ENCODE data around the gene PPP6R3. TPM values are rescaled to one million over a fixed set of nuclear protein-coding genes. Genes with fewer than 3 reads are reported as not detected.

Gene PPP6R3
- polyA plus RNA-seq, 1 donor (not counting 4 experiments of a cell fraction or from before 2014, with no cell fraction given), result 50.2 TPM

DNA sequence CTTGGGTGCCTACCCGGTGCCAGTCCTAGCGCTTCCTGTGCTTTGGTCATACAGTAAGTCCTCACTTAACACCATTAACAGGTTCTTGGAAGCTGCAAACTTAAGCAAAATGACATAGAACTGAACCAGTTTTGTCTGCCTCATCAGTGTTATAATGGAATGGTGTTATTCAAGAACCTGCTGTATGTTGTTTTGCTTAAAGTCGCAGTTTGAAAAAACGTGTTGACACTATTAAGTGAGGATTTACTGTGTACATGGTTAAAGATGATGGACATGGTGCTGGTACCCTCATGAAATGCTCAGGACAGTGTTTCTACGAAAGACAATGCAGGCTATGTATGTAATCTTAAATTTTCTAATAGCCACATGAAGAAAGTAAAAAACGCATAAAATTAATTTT lies 41.3 kb downstream of the PPP6R3 start:
- FAIRE-seq (no peak), DNase-seq (ENCODE audit: low read depth, low spot score) (no peak)
- Histone ChIP-seq H3K9me3 (ENCODE audit: control insufficient read depth, low read depth, low read length) (no peaks in the 10 kb centered on the region), H3K4me3 (ENCODE audit: control insufficient read depth in 2 of 3, extremely low read depth in 1 of 3, insufficient read depth in 2 of 3, low read depth in 1 of 3, low read length in 3 of 3) (no peak overlapping the region), H3K9me1 (ENCODE audit: control insufficient read depth, extremely low read depth, insufficient read depth, low read length) (peaks cover 6% of the 10 kb centered on the region), H2AFZ (ENCODE audit: control insufficient read depth, low read length) (no peak overlapping the region), H3K79me2 (ENCODE audit: control insufficient read depth, insufficient read depth, low read length) (peaks cover 97% of the 10 kb centered on the region), H4K20me1 (ENCODE audit: control insufficient read depth, extremely low read depth, insufficient read depth, low read length) (peaks cover 39% of the 10 kb centered on the region), H3K27me3 (ENCODE audit: control insufficient read depth, extremely low read depth, insufficient read depth, low read length) (no peaks in the 10 kb centered on the region), H3K36me3 (ENCODE audit: control insufficient read depth in 2 of 2, extremely low read depth in 1 of 2, insufficient read depth in 2 of 2, low read length in 2 of 2) (peaks cover 0 to 3% of the 10 kb centered on the region in 2 experiments), H3K4me2 (ENCODE audit: control insufficient read depth, extremely low read depth, insufficient read depth, low read depth, low read length) (no peak overlapping the region), H3K9ac (ENCODE audit: control insufficient read depth, extremely low read depth, insufficient read depth, low read length) (no peak overlapping the region), H3K27ac (ENCODE audit: control insufficient read depth, insufficient read depth, low read length) (no peak overlapping the region), H3K4me1 (ENCODE audit: control insufficient read depth, extremely low read depth, insufficient read depth, low read length) (peaks cover 2% of the 10 kb centered on the region)
- no peak for TF ChIP-seq EZH2 (IDR thresholded peaks at IDR 0.05; ENCODE audit: low read length)
- TF ChIP-seq CTCF (optimal IDR thresholded peaks at IDR 0.05 in 1 of 3, IDR thresholded peaks at IDR 0.05 in 1 of 3, conservative IDR thresholded peaks at IDR 0.05 in 1 of 3; ENCODE audit: extremely low read depth in 1 of 3, insufficient read depth in 2 of 3, low read length in 3 of 3), result no peak
- dilution Hi-C loops (cut with MboI; ENCODE audit: extremely low pct_ligation_motif_present, low sequenced_read_pairs), result no loop called here

DNA sequence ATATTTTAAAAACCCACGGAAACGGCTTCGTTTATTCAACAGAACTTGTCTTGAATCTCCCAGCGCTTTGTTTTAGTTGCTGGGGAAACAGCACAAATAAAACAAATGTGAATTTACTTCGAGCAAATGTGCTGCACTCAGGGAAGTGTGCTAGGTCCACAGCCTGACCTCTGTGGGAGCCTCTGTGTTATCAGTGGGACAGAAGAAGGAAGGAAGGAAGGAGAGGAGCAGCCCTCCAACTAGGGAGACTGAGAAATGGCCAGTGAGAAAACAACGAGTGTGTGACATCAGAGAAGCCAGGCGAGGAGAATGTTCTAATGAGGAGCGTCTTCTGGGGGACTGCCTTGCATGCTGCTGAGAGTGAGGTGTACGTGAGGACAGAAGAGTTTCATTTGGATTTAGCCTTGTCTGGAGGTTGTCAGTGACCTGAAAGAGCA lies 42.7 kb downstream of the PPP6R3 start:
- H3K79me2 ChIP-seq (ENCODE audit: control insufficient read depth, insufficient read depth, low read length), result peaks cover 99% of the 10 kb centered on the region
- peaks cover 43% of the 10 kb centered on the region for H4K20me1 ChIP-seq (ENCODE audit: control insufficient read depth, extremely low read depth, insufficient read depth, low read length)
- no peaks in the 10 kb centered on the region for H3K9me3 ChIP-seq (ENCODE audit: control insufficient read depth, low read depth, low read length)
- DNase-seq (ENCODE audit: low read depth, low spot score) (no peak), FAIRE-seq (no peak)
- H2AFZ ChIP-seq (ENCODE audit: control insufficient read depth, low read length), result no peak overlapping the region
- peaks cover 6% of the 10 kb centered on the region for H3K9me1 ChIP-seq (ENCODE audit: control insufficient read depth, extremely low read depth, insufficient read depth, low read length)
- H3K27ac ChIP-seq (ENCODE audit: control insufficient read depth, insufficient read depth, low read length), result no peak overlapping the region
- H3K4me2 ChIP-seq (ENCODE audit: control insufficient read depth, extremely low read depth, insufficient read depth, low read depth, low read length), result no peak overlapping the region
- peaks cover 0 to 3% of the 10 kb centered on the region in 2 experiments for H3K36me3 ChIP-seq (ENCODE audit: control insufficient read depth in 2 of 2, extremely low read depth in 1 of 2, insufficient read depth in 2 of 2, low read length in 2 of 2)
- H3K4me3 ChIP-seq (ENCODE audit: control insufficient read depth in 2 of 3, extremely low read depth in 1 of 3, insufficient read depth in 2 of 3, low read depth in 1 of 3, low read length in 3 of 3), result no peak overlapping the region
- H3K27me3 ChIP-seq (ENCODE audit: control insufficient read depth, extremely low read depth, insufficient read depth, low read length), result no peaks in the 10 kb centered on the region
- no peak for TF ChIP-seq CTCF (optimal IDR thresholded peaks at IDR 0.05 in 1 of 3, IDR thresholded peaks at IDR 0.05 in 1 of 3, conservative IDR thresholded peaks at IDR 0.05 in 1 of 3; ENCODE audit: extremely low read depth in 1 of 3, insufficient read depth in 2 of 3, low read length in 3 of 3)
- TF ChIP-seq EZH2 (IDR thresholded peaks at IDR 0.05; ENCODE audit: low read length), result no peak
- dilution Hi-C loops (cut with MboI; ENCODE audit: extremely low pct_ligation_motif_present, low sequenced_read_pairs), result no loop called here
- peaks cover 2% of the 10 kb centered on the region for H3K4me1 ChIP-seq (ENCODE audit: control insufficient read depth, extremely low read depth, insufficient read depth, low read length)
- H3K9ac ChIP-seq (ENCODE audit: control insufficient read depth, extremely low read depth, insufficient read depth, low read length), result no peak overlapping the region
